GM18508 (cell line): ENCODE data around the gene LAMC2.
"Not testable (repeated sequence)": the region's sequence is repeated elsewhere in the genome, so short reads cannot be mapped to it uniquely, and the experiment has no call there.

Source experiments
- ATAC-seq: cut with Tn5 transposase; IDR thresholded peaks from one replicate; pipeline ENCODE4 v1.9.1; 2021; ENCODE audit warnings: moderate number of reproducible peaks; ENCODE audit not compliant: insufficient read depth, unreplicated experiment

LAMC2 gene

GRCh38 chr1:183185941-183186490 is at the start of gene LAMC2:
TSS of gene LAMC2 (plus strand) at chr1:183186264. CDS start at chr1:183186353, 89 bp downstream.
- ATAC-seq: no peak

- ATAC-seq: no peak
These were observed 48.3 kb upstream of the LAMC2 start for GRCh38 chr1:183137782-183138181.

- ATAC-seq: no peak
These were observed 47.8 kb upstream of the LAMC2 start for GRCh38 chr1:183138301-183138700.

GRCh38 chr1:183139281-183139942 is 46.7 kb upstream of the LAMC2 start:
- ATAC-seq: no peak

GRCh38 chr1:183140633-183141032 is 45.4 kb upstream of the LAMC2 start:
- no peak for ATAC-seq

- no peak for ATAC-seq
These were observed 43.9 kb upstream of the LAMC2 start for GRCh38 chr1:183142171-183142570.

GRCh38 chr1:183143576-183144315 is 42.3 kb upstream of the LAMC2 start:
- no peak for ATAC-seq

- no peak for ATAC-seq
These were observed 41.3 kb upstream of the LAMC2 start for GRCh38 chr1:183144752-183145151.

- ATAC-seq: no peak
These were observed 38.3 kb upstream of the LAMC2 start for GRCh38 chr1:183147735-183148134.

- ATAC-seq: no peak
These were observed 37.5 kb upstream of the LAMC2 start for GRCh38 chr1:183148599-183148998.

- ATAC-seq: no peak
These were observed 36.8 kb upstream of the LAMC2 start for GRCh38 chr1:183149273-183149672.

- ATAC-seq: not testable (repeated sequence)
These were observed 36.0 kb upstream of the LAMC2 start for GRCh38 chr1:183150032-183150431.

GRCh38 chr1:183150445-183150844 is 35.6 kb upstream of the LAMC2 start:
- no peak for ATAC-seq

GRCh38 chr1:183152180-183152579 is 33.9 kb upstream of the LAMC2 start:
- no peak for ATAC-seq

- ATAC-seq: no peak
These were observed 30.1 kb upstream of the LAMC2 start for GRCh38 chr1:183155939-183156338.

GRCh38 chr1:183159960-183160359 is 26.1 kb upstream of the LAMC2 start:
- no peak for ATAC-seq

- no peak for ATAC-seq
These were observed 24.7 kb upstream of the LAMC2 start for GRCh38 chr1:183161391-183161790.

- ATAC-seq: no peak
These were observed 22.7 kb upstream of the LAMC2 start for GRCh38 chr1:183163316-183163715.

- no peak for ATAC-seq
These were observed 21.7 kb upstream of the LAMC2 start for GRCh38 chr1:183164340-183164739.

GRCh38 chr1:183164963-183165362 is 21.1 kb upstream of the LAMC2 start:
- ATAC-seq: no peak

- no peak for ATAC-seq
These were observed 20.6 kb upstream of the LAMC2 start for GRCh38 chr1:183165456-183165855.

- ATAC-seq: no peak
These were observed 19.6 kb upstream of the LAMC2 start for GRCh38 chr1:183166454-183166853.
